Peyer's patch (tissue), 4 donors: ENCODE data around the gene MEF2C. TPM values are rescaled to one million over a fixed set of nuclear protein-coding genes. Genes with fewer than 3 reads are reported as not detected.

ENCODE experiments used
- DNase-seq, 3 donors: peaks; one replicate each; pipeline ENCODE4 v3.0.0-alpha.2; 2017 to 2019
- H3K27ac ChIP-seq, 4 donors: fragments of 200-600 bp; sonication (generic); one replicate each; pipeline ENCODE4 v1.5.1; 2016 to 2019
- H3K27me3 ChIP-seq, 2 donors: fragments of 200-600 bp; sonication (generic); one replicate each; pipeline ENCODE4 v1.5.1; 2019
- H3K36me3 ChIP-seq, 3 donors: fragments of 200-600 bp; sonication (generic); one replicate each; pipeline ENCODE4 v1.5.1; 2016 to 2019
- H3K4me1 ChIP-seq, 4 donors: fragments of 200-600 bp; sonication (generic); one replicate each; pipeline ENCODE4 v1.5.1; 2016 to 2019
- H3K4me3 ChIP-seq, 4 donors: fragments of 200-600 bp; sonication (generic); 1 replicate in 3 of 4; 2 replicates in 1 of 4; pipeline ENCODE4 v1.5.1; 2016 to 2019; ENCODE audit warnings: mild to moderate bottlenecking in 1 of 4
- H3K9me3 ChIP-seq, 4 donors: fragments of 200-600 bp; sonication (generic); one replicate each; pipeline ENCODE4 v1.5.1; 2016 to 2019; ENCODE audit warnings: mild to moderate bottlenecking in 1 of 4
- POLR2A ChIP-seq, 2 donors: fragments of 450-650 bp; IDR thresholded peaks; one replicate each; pipeline ENCODE4 v1.5.1; 2017; ENCODE audit warnings: antibody characterized with exemption in 2 of 2, mild to moderate bottlenecking in 2 of 2, moderate library complexity in 2 of 2
- total RNA-seq, 4 donors: library from RNA; depleted of rRNA; stranded (reverse); fragments of >200 nt; gene quantifications; one replicate each; pipeline ENCODE4 v1.1.0, GENCODE V29; 2016
- TF ChIP-seq, protein P1 (sequence below), 6 experiments: fragments of 450-650 bp in 4 of 6; fragments of 200-600 bp in 2 of 6; sonication (generic) in 1 of 6; IDR thresholded peaks; one replicate each; pipeline ENCODE4 v1.5.1; 2017 to 2019; ENCODE audit warnings: antibody characterized with exemption in 6 of 6, mild to moderate bottlenecking in 3 of 6, moderate library complexity in 1 of 6

Gene MEF2C
- total RNA-seq, 4 donors from 2014 or later, result 5.4 to 137 (median 14.4) TPM

- peaks cover 0 to 5% (median 0%) of the 10 kb centered on the region in 4 donors for H3K4me1 ChIP-seq
- no peak for DNase-seq
Observed at GRCh38 chr5:88830567-88830966, 52.4 kb downstream of the MEF2C start.

DNA sequence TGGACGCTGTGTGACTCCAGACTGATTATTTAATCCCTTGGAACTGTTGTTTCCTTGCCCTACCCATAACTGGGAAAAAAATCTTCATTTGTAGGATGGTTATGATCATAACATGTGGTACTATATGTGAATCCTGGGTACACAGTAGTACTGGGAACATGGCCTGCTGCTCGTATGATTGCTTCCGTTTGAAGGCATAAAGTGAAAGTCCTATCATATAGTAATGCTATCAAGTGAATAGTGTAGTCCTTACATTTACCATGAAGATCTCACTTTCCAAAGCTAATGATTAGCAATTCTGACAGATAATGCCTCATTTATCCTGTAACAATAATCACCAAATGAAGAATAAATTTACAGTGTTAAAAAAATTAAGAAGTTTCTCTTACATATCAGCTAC, 53.2 kb downstream of the MEF2C start:
- no peaks in the 10 kb centered on the region for H3K27me3 ChIP-seq
- H3K9me3 ChIP-seq, result no peaks in the 10 kb centered on the region
- TF ChIP-seq POLR2A (IDR thresholded peaks at IDR 0.05), result no peak
- TF ChIP-seq, protein P1, sequence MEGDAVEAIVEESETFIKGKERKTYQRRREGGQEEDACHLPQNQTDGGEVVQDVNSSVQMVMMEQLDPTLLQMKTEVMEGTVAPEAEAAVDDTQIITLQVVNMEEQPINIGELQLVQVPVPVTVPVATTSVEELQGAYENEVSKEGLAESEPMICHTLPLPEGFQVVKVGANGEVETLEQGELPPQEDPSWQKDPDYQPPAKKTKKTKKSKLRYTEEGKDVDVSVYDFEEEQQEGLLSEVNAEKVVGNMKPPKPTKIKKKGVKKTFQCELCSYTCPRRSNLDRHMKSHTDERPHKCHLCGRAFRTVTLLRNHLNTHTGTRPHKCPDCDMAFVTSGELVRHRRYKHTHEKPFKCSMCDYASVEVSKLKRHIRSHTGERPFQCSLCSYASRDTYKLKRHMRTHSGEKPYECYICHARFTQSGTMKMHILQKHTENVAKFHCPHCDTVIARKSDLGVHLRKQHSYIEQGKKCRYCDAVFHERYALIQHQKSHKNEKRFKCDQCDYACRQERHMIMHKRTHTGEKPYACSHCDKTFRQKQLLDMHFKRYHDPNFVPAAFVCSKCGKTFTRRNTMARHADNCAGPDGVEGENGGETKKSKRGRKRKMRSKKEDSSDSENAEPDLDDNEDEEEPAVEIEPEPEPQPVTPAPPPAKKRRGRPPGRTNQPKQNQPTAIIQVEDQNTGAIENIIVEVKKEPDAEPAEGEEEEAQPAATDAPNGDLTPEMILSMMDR (IDR thresholded peaks at IDR 0.05), result no peak
- H3K36me3 ChIP-seq, result no peaks in the 10 kb centered on the region
- H3K4me1 ChIP-seq, result peaks cover 0 to 11% (median 0%) of the 10 kb centered on the region in 4 donors
- peak overlapping the region in 1 of 4 donors; percentile 0 for H3K4me3 ChIP-seq
- H3K27ac ChIP-seq, result peak overlapping the region; percentile 26 to 74 (median 60)
- peak in 1 of 3 donors; percentile 36 for DNase-seq

More at GRCh38 chr5:88830567-88830966, 52.4 kb downstream of the MEF2C start:
- TF ChIP-seq, protein P1 (IDR thresholded peaks at IDR 0.05), result no peak
- TF ChIP-seq POLR2A (IDR thresholded peaks at IDR 0.05), result no peak
- Histone ChIP-seq H3K9me3 (no peaks in the 10 kb centered on the region), H3K27ac (peak overlapping the region; percentile 26 to 74 (median 53)), H3K36me3 (no peaks in the 10 kb centered on the region), H3K4me3 (no peak overlapping the region), H3K27me3 (no peaks in the 10 kb centered on the region)

DNA sequence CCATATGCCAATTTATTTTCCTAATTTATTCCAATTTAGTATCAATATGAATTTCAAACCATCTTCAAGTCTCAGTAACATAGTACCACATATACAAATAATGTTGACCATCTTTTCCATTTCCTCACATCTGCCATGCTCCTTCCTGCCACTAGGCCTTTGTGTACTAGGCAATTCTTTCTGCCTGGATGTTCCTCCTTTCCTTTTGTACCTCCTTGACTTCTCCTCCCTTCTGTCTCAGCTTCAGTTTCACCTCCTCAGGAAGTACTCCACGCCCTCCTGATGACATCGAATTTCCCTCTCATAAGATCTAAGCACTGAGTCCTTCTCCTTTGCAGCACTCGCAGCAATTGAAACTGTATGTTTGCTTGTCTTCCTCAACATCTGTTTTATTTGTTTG, 53.9 kb downstream of the MEF2C start:
- Histone ChIP-seq H3K27ac (peak overlapping the region; percentile 26 to 74 (median 60)), H3K9me3 (no peaks in the 10 kb centered on the region), H3K36me3 (no peaks in the 10 kb centered on the region), H3K4me1 (peaks cover 0 to 11% (median 0%) of the 10 kb centered on the region in 4 donors), H3K27me3 (no peaks in the 10 kb centered on the region), H3K4me3 (no peak overlapping the region)
- TF ChIP-seq, protein P1 (IDR thresholded peaks at IDR 0.05), result peak in 5 of 6 experiments; percentile 10 to 28 (median 20)
- no peak for TF ChIP-seq POLR2A (IDR thresholded peaks at IDR 0.05)
- DNase-seq, result peak in 2 of 3 donors; percentile 35 to 52

GRCh38 chr5:88827997-88828396, 55.0 kb downstream of the MEF2C start:
- no peaks in the 10 kb centered on the region for H3K36me3 ChIP-seq
- DNase-seq, result no peak
- peak overlapping the region in 3 of 4 donors; percentile 64 to 74 (median 73) for H3K27ac ChIP-seq
- H3K27me3 ChIP-seq, result no peaks in the 10 kb centered on the region
- no peak overlapping the region for H3K4me3 ChIP-seq
- no peaks in the 10 kb centered on the region for H3K9me3 ChIP-seq
- TF ChIP-seq, protein P1 (IDR thresholded peaks at IDR 0.05), result no peak
- TF ChIP-seq POLR2A (IDR thresholded peaks at IDR 0.05), result no peak
- peaks cover 0 to 11% (median 0%) of the 10 kb centered on the region in 4 donors for H3K4me1 ChIP-seq

GRCh38 chr5:88826646-88827585, 56.1 kb downstream of the MEF2C start:
- no peaks in the 10 kb centered on the region for H3K9me3 ChIP-seq
- H3K36me3 ChIP-seq, result no peaks in the 10 kb centered on the region
- TF ChIP-seq, protein P1 (IDR thresholded peaks at IDR 0.05), result no peak
- peak in 1 of 2 donors; percentile 29 for TF ChIP-seq POLR2A (IDR thresholded peaks at IDR 0.05)
- H3K27ac ChIP-seq, result peak overlapping the region; percentile 64 to 74 (median 74)
- H3K4me3 ChIP-seq, result no peak overlapping the region
- DNase-seq, result peak in 2 of 3 donors; percentile 64 to 66
- peaks cover 0 to 11% (median 0%) of the 10 kb centered on the region in 4 donors for H3K4me1 ChIP-seq
- H3K27me3 ChIP-seq, result no peaks in the 10 kb centered on the region
